K562 (cell line): ENCODE measurements around the gene DARS1. TPM values are rescaled to one million over a fixed set of nuclear protein-coding genes. Genes with fewer than 3 reads are reported as not detected.

ENCODE experiments used
- ATAC-seq: fragments of 200-7000 bp; cut with Tn5 transposase; 3 replicates; pipeline ENCODE4 v1.9.1; 2020; ENCODE audit warnings: moderate library complexity
- BruUV-seq: library from RNA; stranded (reverse); fragments of 400-500 nt; replicated peaks from 2 replicates; lab custom pipeline; 2021; lab: Mats Ljungman, UMichigan
- CTCF ChIA-PET: fragments of 300-600 bp; formaldehyde crosslinking; extraction: SDS; loops from one replicate; lab custom pipeline; 2021; ENCODE audit warnings: low intra/inter-chr PET ratio; lab: Yijun Ruan, JAX
- POLR2A ChIA-PET: fragments of 300-600, 350-650 bp; sonication (Branson Sonifier 250); formaldehyde crosslinking; extraction: SDS; loops from one replicate; lab custom pipeline; 2021; ENCODE audit warnings: antibody characterized with exemption, inconsistent platforms; lab: Yijun Ruan, JAX
- DNase-seq, 4 experiments: peaks; one replicate each; pipeline versions ENCODE4 v3.0.0 to v3.0.0-alpha.2; 2011 to 2018; ENCODE audit warnings: low spot score in 3 of 4, mixed read lengths in 3 of 4; ENCODE audit errors: extremely low read depth in 1 of 4
- FAIRE-seq: peaks from 2 replicates; lab custom pipeline; 2011; peaks lifted over from hg19 to GRCh38; lab: Jason Lieb, UNC
- H2AFZ ChIP-seq: 2 replicates; pipeline ENCODE4 v1.6.0; 2011; ENCODE audit warnings: low read depth, low read length, control low read depth, inconsistent platforms
- H3K27ac ChIP-seq: fragments of 200-600 bp; 3 replicates; pipeline ENCODE4 v1.8.0; 2011; ENCODE audit warnings: low read depth, mild to moderate bottlenecking, control low read depth, inconsistent platforms, low read length, moderate library complexity, mixed read lengths; ENCODE audit errors: extremely low read depth
- H3K27me3 ChIP-seq, 2 experiments: fragments of 300-600 bp in 1 of 2; 2 replicates in 1 of 2; 3 replicates in 1 of 2; pipeline versions ENCODE4 v1.6.0 to v1.8.0; 2011; ENCODE audit warnings: inconsistent platforms in 2 of 2, low read length in 2 of 2, mild to moderate bottlenecking in 1 of 2, mixed read lengths in 1 of 2, moderate library complexity in 1 of 2; ENCODE audit not compliant: control insufficient read depth in 2 of 2, insufficient read depth in 2 of 2
- H3K36me3 ChIP-seq: fragments of 300-600 bp; 3 replicates; pipeline ENCODE4 v1.8.0; 2011; ENCODE audit warnings: mild to moderate bottlenecking, low read length, inconsistent platforms; ENCODE audit not compliant: control insufficient read depth, insufficient read depth
- H3K4me1 ChIP-seq, 2 experiments: fragments of 200-600 bp in 1 of 2; replicated peaks in 1 of 2; 2 replicates in 1 of 2; 3 replicates in 1 of 2; pipeline versions ENCODE4 v1.5.1 to v1.8.0; 2011; ENCODE audit warnings: inconsistent platforms in 2 of 2, low read length in 2 of 2, mild to moderate bottlenecking in 1 of 2, mixed read lengths in 1 of 2, moderate library complexity in 1 of 2; ENCODE audit not compliant: control insufficient read depth in 2 of 2, insufficient read depth in 2 of 2
- H3K4me2 ChIP-seq: 2 replicates; pipeline ENCODE4 v1.6.1; 2011; ENCODE audit warnings: low read length, control low read depth, inconsistent platforms, mixed read lengths; ENCODE audit not compliant: insufficient read depth
- H3K4me3 ChIP-seq: fragments of 200-600 bp; sonication (generic), shearing (Covaris generic); 2 replicates; pipeline ENCODE4 v1.5.1; 2016; ENCODE audit warnings: control low read depth, inconsistent platforms
- H3K79me2 ChIP-seq: fragments of 200-600 bp; 3 replicates; pipeline ENCODE4 v1.8.0; 2011; ENCODE audit warnings: low read length, inconsistent platforms; ENCODE audit not compliant: control insufficient read depth, insufficient read depth
- H3K9ac ChIP-seq, 2 experiments: 2 replicates each; pipeline versions ENCODE4 v1.6.0 to v1.6.1; 2011; ENCODE audit warnings: low read depth in 2 of 2, low read length in 2 of 2, control low read depth in 1 of 2, inconsistent platforms in 1 of 2, mild to moderate bottlenecking in 1 of 2, mixed read lengths in 1 of 2; ENCODE audit not compliant: insufficient read depth in 1 of 2
- H3K9me1 ChIP-seq: one replicate; pipeline ENCODE4 v1.6.0; 2011; ENCODE audit warnings: inconsistent platforms, mild to moderate bottlenecking, low read length, moderate library complexity; ENCODE audit not compliant: control insufficient read depth, insufficient read depth
- H3K9me3 ChIP-seq: replicated peaks from 2 replicates; pipeline ENCODE4 v1.5.1; 2011; ENCODE audit warnings: low read depth, low read length, inconsistent platforms; ENCODE audit not compliant: control insufficient read depth, insufficient read depth
- H4K20me1 ChIP-seq: replicated peaks from 2 replicates; pipeline ENCODE4 v1.6.1; 2011; ENCODE audit warnings: low read length, inconsistent platforms, mixed read lengths; ENCODE audit not compliant: control insufficient read depth, insufficient read depth
- FOS ChIP-seq: IDR thresholded peaks from 3 replicates; pipeline ENCODE4 v1.6.1; 2011; ENCODE audit not compliant: insufficient read length; ENCODE audit errors: extremely low read depth
- MCM5 ChIP-seq: fragments of 450-650 bp; IDR thresholded peaks from 2 replicates; pipeline ENCODE4 v1.6.1; 2016; ENCODE audit warnings: low read depth
- RNF2 ChIP-seq: sonication (generic); IDR thresholded peaks from 2 replicates; pipeline ENCODE4 v1.6.1; 2016
- SRSF9 ChIP-seq: fragments of 200-400 bp; formaldehyde crosslinking; IDR thresholded peaks from 2 replicates; pipeline ENCODE4 v1.6.1; 2017; ENCODE audit warnings: low read depth, low read length, borderline replicate concordance
- WGBS: fragments of 100-300 bp; shearing (Covaris generic); methylation state at CpG from one replicate; pipeline ENCODE4 v1.1.6; 2016; ENCODE audit warnings: low coverage, mixed read lengths; ENCODE audit not compliant: insufficient coverage; ENCODE audit errors: missing lambda C conversion rate; 5-methylcytosine and 5-hydroxymethylcytosine counted together
- in situ Hi-C: fragments of 300-500 bp; cut with MboI; formaldehyde crosslinking; loops from 4 replicates; pipeline ENCODE4 v1.15.0; 2018; ENCODE audit warnings: inconsistent platforms, mixed read lengths
- intact Hi-C: fragments of 100-400 bp; cut with micrococcal nuclease; formaldehyde crosslinking; loops from 2 replicates; pipeline ENCODE4 v1.14.2; 2022
- polyA plus RNA-seq, 8 experiments: library from polyadenylated mRNA; depleted of rRNA in 4 of 8; stranded (reverse) in 5 of 8; unstranded in 3 of 8; fragments of >200 nt; fragmentation: Nextera tagmentation in 2 of 8; fragmentation: Illumina TruSeq in 1 of 8; extraction: Ambion mirVana in 2 of 8; extraction: Trizol in 1 of 8; gene quantifications; 2 replicates each; pipeline versions ENCODE4 v1.2.1 to v1.2.3, GENCODE V29; 2011 to 2014; ENCODE audit warnings: inconsistent platforms in 1 of 8, missing spikeins in 1 of 8
- total RNA-seq, 7 experiments: library from RNA; depleted of rRNA in 6 of 7; stranded (reverse); fragments of >200 nt in 6 of 7; fragmentation: Illumina TruSeq in 2 of 7; extraction: Trizol in 2 of 7; gene quantifications; 2 replicates each; pipeline versions ENCODE4 v1.2.1 to v1.2.3, GENCODE V29; 2011 to 2021; ENCODE audit warnings: low replicate concordance in 1 of 7
- TF ChIP-seq, protein P1 (sequence below), 3 experiments: fragments of 200-800 bp in 1 of 3; sonication (Bioruptor generic) in 1 of 3; sonication (generic) in 1 of 3; formaldehyde crosslinking in 1 of 3; IDR thresholded peaks; 2 replicates each; pipeline versions ENCODE4 v1.6.1 to v1.8.0; 2016 to 2022; ENCODE audit warnings: mild to moderate bottlenecking in 2 of 3, missing compliant biosample characterization in 2 of 3, missing genetic modification characterization in 2 of 3, missing genetic modification reagents in 1 of 3

DARS1 gene
- total and polyA plus RNA-seq, 9 of the 15 experiments (the other 6 are each of a cell fraction or from before 2014, with no cell fraction given) = 91.5 to 239 (median 98.0) TPM

DNA sequence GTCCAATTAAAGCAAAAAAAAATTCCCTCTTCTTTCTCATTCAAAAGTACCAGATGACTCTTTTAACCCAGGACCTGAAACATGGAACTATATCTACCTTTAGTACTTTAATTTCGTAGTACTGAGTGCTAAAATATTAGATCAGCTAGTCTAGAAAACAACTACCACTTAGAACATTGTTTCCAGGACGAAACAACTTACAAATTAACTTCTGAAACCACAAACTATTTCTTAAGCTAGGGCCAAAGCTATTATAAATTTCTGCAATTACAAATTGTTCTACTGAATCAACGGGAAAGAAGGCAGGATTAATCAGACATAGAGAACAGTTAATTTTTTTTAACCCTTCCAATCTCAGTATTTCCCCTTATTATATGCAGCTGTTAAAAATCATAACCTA is 39.9 kb downstream of the DARS1 start:
- POLR2A ChIA-PET = no interaction called here
- no peak overlapping the region for H3K9ac ChIP-seq
- ATAC-seq = no peak
- H3K4me1 ChIP-seq = peaks cover 4 to 8% of the 10 kb centered on the region in 2 experiments; a peak in 3 of 5 replicates
- no peaks in the 10 kb centered on the region for H3K9me3 ChIP-seq
- H3K27ac ChIP-seq = no peak overlapping the region
- H3K4me3 ChIP-seq = no peak overlapping the region
- peaks cover 78% of the 10 kb centered on the region for H3K79me2 ChIP-seq
- 95% methylated on average over 3 of the region's 3 CpGs for WGBS
- CTCF ChIA-PET = no interaction called here
- H3K4me2 ChIP-seq = no peak overlapping the region
- TF ChIP-seq RNF2 (no peak), SRSF9 (no peak), MCM5 (no peak), FOS (no peak)
- TF ChIP-seq, protein P1, sequence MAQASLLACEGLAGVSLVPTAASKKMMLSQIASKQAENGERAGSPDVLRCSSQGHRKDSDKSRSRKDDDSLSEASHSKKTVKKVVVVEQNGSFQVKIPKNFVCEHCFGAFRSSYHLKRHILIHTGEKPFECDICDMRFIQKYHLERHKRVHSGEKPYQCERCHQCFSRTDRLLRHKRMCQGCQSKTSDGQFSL (CRISPR knock-in tag; IDR thresholded peaks at IDR 0.05) = no peak
- TF ChIP-seq, protein P1 (tag; IDR thresholded peaks at IDR 0.05) = no peak
- no peak for FAIRE-seq
- no peak for DNase-seq
- H3K27me3 ChIP-seq = no peaks in the 10 kb centered on the region
- in situ Hi-C loops = no loop called here
- H4K20me1 ChIP-seq = no peaks in the 10 kb centered on the region
- H3K36me3 ChIP-seq = peaks cover 44% of the 10 kb centered on the region
- no TSS peak for BruUV-seq
- H3K9me1 ChIP-seq = no peaks in the 10 kb centered on the region
- no peak overlapping the region for H2AFZ ChIP-seq
- intact Hi-C loops = no loop called here
